Measurements from ENCODE around the gene ZNFX1.

Gene ZNFX1

GRCh38 chr20:49291200-49291599, 13.3 kb upstream of the ZNFX1 start:
- no peak for DNase-seq

GRCh38 chr20:49290608-49291191, 12.8 kb upstream of the ZNFX1 start:
- no peak for DNase-seq

- no peak for DNase-seq
Observed at GRCh38 chr20:49288784-49289696, 11.2 kb upstream of the ZNFX1 start.

GRCh38 chr20:49288250-49288751, 10.4 kb upstream of the ZNFX1 start:
- no peak for DNase-seq

- DNase-seq, result no peak
Observed at GRCh38 chr20:49287555-49288249, 9.8 kb upstream of the ZNFX1 start.

- no peak for DNase-seq
Observed at GRCh38 chr20:49286689-49287551, 9.1 kb upstream of the ZNFX1 start.

GRCh38 chr20:49285813-49286494, 8.1 kb upstream of the ZNFX1 start:
- DNase-seq, result no peak

GRCh38 chr20:49285233-49285668, 7.4 kb upstream of the ZNFX1 start:
- no peak for DNase-seq

- no peak for DNase-seq
Observed at GRCh38 chr20:49284818-49285217, 7.0 kb upstream of the ZNFX1 start.

GRCh38 chr20:49283703-49284625, 6.1 kb upstream of the ZNFX1 start:
- no peak for DNase-seq

GRCh38 chr20:49283176-49283702, 5.4 kb upstream of the ZNFX1 start:
- DNase-seq, result no peak

GRCh38 chr20:49282584-49283171, 4.8 kb upstream of the ZNFX1 start:
- no peak for DNase-seq

- no peak for DNase-seq
Observed at GRCh38 chr20:49281913-49282467, 4.1 kb upstream of the ZNFX1 start.

GRCh38 chr20:49281059-49281912, 3.4 kb upstream of the ZNFX1 start:
- no peak for DNase-seq

- DNase-seq, result no peak
Observed at GRCh38 chr20:49280463-49281058, 2.7 kb upstream of the ZNFX1 start.

- DNase-seq, result no peak
Observed at GRCh38 chr20:49279677-49280462, 2.0 kb upstream of the ZNFX1 start.
